LNCaP clone FGC (cell line): ENCODE data around the gene DDHD1.
"Not testable (repeated sequence)": the region's sequence is repeated elsewhere in the genome, so short reads cannot be mapped to it uniquely, and the experiment has no call there.

Experiments
- DNase-seq: peaks from one replicate; pipeline ENCODE4 v3.0.0-alpha.2; 2011; ENCODE audit warnings: low read depth
- H3K4me3 ChIP-seq: 2 replicates; pipeline ENCODE4 v1.5.1; 2011; ENCODE audit warnings: mild to moderate bottlenecking, low read depth, low read length, control low read depth
- TF ChIP-seq, protein P1 (sequence below): IDR thresholded peaks from 2 replicates; pipeline ENCODE4 v1.5.1; 2012; ENCODE audit warnings: mild to moderate bottlenecking; ENCODE audit not compliant: control insufficient read depth, insufficient read depth; ENCODE audit errors: extremely low read depth

The DDHD1 gene

DNA sequence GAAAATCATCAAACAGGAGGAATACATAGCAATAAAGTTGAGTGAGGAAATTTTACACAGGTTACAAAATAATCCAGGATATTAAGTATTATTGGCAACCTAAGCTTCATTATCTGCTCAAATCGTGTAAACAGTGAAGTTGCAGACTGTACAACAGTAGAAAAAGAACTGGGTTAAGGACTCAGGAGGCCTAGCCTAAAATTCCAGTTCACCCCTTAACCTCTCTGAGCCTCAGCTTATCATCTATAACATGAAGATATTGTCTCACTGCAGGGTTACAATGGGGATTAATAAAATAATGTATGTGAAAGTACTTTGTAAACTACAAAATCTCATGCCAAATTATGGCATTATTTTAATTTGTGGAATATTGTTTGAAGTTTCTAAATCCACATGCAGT is 26.0 kb downstream of the DDHD1 start:
- DNase-seq = no peak
- H3K4me3 ChIP-seq = no peak overlapping the region; the same call in 1 of the 2 replicates
- TF ChIP-seq, protein P1, sequence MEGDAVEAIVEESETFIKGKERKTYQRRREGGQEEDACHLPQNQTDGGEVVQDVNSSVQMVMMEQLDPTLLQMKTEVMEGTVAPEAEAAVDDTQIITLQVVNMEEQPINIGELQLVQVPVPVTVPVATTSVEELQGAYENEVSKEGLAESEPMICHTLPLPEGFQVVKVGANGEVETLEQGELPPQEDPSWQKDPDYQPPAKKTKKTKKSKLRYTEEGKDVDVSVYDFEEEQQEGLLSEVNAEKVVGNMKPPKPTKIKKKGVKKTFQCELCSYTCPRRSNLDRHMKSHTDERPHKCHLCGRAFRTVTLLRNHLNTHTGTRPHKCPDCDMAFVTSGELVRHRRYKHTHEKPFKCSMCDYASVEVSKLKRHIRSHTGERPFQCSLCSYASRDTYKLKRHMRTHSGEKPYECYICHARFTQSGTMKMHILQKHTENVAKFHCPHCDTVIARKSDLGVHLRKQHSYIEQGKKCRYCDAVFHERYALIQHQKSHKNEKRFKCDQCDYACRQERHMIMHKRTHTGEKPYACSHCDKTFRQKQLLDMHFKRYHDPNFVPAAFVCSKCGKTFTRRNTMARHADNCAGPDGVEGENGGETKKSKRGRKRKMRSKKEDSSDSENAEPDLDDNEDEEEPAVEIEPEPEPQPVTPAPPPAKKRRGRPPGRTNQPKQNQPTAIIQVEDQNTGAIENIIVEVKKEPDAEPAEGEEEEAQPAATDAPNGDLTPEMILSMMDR = no peak

DNA sequence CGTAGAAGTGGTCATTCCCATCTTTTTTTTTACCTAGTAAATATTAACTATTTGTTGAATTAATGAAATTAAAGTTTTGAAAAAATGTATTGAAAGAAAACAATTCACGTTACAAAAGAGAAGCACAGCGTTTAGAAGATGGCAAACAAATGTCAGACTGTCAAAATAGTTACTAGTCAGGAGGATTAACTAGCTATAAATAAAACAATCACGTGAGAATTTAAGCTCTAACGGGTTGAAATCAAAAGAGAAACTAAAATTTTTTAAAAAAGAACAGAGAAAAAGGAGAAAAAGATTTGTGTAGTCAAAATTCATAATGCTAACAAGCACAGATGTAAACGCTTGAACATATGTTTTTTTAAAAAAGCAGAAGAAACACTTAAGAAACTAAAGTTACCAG is 26.4 kb downstream of the DDHD1 start:
- TF ChIP-seq, protein P1 = no peak

DNA sequence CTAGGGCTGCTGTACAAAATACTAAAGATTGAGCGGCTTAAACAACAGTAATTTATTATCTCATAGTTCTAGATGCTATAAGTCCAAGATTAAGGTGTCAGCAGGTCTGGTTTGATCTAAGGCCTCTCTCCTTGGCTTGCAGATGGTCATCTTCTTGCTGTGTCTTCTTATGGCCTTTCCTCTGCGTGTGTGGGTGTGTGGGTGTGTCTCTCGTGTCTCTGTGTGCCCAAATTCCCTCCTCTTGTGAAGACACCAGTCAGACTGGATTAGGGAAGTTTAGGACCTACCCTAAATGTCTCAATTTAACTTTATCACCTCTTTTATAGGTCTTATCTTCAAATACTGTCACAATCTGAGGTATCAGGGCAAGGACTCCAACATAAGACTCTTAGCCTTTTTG is 28.3 kb downstream of the DDHD1 start:
- DNase-seq = no peak
- H3K4me3 ChIP-seq = no peak overlapping the region
- TF ChIP-seq, protein P1 = no peak

More for the DNA sequence above, 26.4 kb downstream of the DDHD1 start:
- no peak overlapping the region; the same call in 1 of the 2 replicates for H3K4me3 ChIP-seq
- no peak for DNase-seq

DNA sequence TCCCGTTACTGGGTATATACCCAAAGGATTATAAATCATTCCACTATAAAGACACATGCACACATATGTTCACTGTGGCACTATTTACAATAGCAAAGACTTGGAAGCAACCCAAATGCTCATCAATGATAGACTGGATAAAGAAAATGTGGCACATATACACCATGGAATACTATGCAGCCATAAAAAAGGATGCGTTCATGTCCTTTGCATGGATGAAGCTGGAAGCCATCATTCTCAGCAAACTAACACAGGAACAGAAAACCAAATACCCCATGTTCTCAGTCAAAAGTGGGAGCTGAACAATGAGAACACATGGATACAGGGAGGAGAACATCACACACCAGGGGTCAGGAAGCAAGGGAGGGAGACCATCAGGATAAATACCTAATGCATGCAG is 31.7 kb downstream of the DDHD1 start:
- not testable (repeated sequence) for DNase-seq, H3K4me3 ChIP-seq

DNA sequence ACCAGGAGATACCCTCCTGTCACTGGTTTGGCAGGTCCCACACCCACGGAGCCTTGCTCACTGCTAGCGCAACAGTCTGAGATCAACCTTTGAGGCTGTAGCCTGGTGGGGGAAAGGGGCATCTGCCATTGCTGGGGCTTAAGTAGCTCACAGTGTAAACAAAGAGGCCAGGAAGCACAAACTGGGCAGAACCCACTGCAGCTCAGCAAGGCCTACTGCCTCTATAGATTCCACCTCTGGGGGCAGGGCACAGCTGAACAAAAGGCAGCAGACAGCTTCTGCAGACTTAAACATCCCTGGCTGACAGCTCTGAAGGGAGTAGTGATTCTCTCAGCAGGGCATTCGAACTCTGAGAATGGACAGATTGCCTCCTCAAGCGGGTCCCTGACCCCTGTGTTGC is 35.6 kb downstream of the DDHD1 start:
- H3K4me3 ChIP-seq, DNase-seq: not testable (repeated sequence)

DNA sequence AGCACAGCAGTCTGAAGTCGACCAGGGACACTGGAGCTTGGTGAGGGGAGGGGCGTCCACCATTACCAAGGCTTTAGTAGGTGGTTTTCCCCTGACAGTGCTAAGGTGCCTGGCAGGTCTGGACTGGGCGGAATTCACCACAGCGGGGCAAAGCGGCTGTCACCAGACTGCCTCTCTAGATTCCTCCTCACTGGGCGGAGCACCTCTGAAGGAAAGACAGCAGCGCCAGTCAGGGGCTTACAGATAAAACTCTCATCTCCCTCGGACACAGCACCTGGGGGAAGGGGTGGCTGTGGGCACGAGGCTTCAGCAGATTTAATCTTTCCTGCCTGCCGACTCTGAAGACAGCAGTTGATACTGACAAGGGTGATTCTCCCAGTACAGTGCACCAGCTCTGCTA is 39.1 kb downstream of the DDHD1 start:
- TF ChIP-seq, protein P1 = no peak
- no peak for DNase-seq
- H3K4me3 ChIP-seq = no peak overlapping the region

DNA sequence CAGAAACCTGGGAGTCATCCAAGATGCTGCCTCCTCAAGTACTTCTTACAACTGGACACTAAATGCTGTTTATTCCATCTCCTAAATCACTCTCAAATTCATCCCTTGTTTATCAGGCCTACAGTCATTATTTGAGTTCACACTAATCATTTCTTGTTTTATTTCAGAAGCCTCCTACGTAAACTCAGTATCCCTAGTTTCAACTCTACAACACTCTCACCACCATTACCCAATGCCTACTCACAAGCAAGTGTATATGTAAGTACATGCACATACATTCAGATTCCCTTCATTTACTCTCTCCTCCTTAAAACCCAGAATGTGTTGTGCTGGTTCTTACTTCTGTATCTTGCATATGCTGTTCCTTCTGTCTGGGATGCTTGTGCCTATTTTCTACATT is 43.0 kb downstream of the DDHD1 start:
- TF ChIP-seq, protein P1 = no peak
- no peak for DNase-seq
- H3K4me3 ChIP-seq = no peak overlapping the region

DNA sequence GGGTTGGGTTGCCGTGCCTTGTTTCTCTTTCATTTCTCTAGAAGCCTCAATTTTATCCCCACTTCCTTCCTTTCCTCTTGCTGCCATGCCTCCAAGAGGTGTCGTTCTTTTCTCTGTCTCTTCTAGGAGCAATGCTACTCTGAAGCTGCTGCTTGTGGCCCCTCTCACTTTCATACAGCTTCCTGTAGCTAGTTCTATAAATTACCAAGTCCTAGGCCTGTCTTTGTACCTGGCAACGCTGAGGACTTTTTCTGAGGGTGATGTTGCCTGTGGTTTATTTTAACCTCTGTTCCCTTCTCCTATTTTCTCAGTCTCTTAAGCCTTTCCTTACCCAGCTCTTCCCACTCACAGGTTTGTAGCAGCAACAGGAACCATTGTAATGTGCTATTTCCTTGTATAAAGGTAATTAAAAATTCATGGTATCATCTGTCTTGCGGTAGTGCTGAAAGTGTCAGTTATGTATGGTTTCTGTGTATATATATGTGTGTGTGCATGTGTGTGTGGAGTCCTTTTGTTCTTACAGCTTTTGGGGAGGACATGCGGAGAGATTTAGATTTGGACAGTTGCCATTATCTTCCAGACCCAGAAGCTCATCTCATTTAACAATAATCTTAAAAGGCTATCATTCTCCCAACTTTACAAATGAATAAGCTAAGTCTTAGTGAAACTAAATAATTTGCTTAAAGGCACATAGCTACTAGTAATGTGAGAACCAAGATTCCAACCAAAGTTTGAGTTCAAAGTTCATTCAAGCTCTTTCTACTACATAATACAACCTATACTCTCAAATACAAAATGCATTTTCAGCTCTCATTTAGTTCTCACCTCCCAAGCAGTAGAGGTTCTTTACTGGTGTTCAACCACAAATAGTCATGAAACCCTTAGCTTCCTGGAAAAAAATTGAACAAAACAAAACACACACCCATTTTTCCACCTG is 43.8 kb downstream of the DDHD1 start:
- no peak for DNase-seq
- TF ChIP-seq, protein P1 = no peak
- H3K4me3 ChIP-seq = no peak overlapping the region
